Measurements from ENCODE around the gene POLR1E.

DNA sequence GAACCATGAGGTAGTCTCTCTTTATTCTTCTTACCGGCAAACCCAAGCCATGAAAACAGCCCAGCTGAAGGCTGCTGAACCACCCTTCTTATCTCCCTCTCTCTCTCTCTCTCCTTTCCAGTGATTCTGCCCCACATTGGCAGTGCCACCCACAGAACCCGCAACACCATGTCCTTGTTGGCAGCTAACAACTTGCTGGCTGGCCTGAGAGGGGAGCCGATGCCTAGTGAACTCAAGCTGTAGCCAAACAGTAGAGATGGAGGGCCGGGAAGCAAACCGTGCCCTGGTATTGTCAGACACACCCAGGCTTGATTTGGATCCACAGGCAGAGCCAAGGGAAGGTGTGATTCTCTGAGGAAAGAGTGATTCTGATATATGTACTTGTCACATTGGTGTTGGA is 49.2 kb upstream of the POLR1E start:
- TF ChIP-seq CTCF (IDR thresholded peaks at IDR 0.05; ENCODE audit: low read depth, low read length) (no peak), EZH2phosphoT487 (IDR thresholded peaks at IDR 0.05; ENCODE audit: low read depth) (no peak)

Measured in OCI-LY3 (cell line).